M059J (cell line): ENCODE data around the gene HSD17B8. TPM values are rescaled to one million over a fixed set of nuclear protein-coding genes. Genes with fewer than 3 reads are reported as not detected.

ENCODE experiments used
- DNase-seq: peaks from one replicate; pipeline ENCODE4 v3.0.0-alpha.2; 2012; ENCODE audit warnings: low read depth
- total RNA-seq: library from RNA; depleted of rRNA; stranded (reverse); fragments of >200 nt; shearing (Covaris generic); gene quantifications from 2 replicates; pipeline ENCODE4 v1.2.3, GENCODE V29; 2014; rRNA removed

The HSD17B8 gene
- 0.32 TPM in 1 of 2 replicates, not detected in the other for total RNA-seq

DNA sequence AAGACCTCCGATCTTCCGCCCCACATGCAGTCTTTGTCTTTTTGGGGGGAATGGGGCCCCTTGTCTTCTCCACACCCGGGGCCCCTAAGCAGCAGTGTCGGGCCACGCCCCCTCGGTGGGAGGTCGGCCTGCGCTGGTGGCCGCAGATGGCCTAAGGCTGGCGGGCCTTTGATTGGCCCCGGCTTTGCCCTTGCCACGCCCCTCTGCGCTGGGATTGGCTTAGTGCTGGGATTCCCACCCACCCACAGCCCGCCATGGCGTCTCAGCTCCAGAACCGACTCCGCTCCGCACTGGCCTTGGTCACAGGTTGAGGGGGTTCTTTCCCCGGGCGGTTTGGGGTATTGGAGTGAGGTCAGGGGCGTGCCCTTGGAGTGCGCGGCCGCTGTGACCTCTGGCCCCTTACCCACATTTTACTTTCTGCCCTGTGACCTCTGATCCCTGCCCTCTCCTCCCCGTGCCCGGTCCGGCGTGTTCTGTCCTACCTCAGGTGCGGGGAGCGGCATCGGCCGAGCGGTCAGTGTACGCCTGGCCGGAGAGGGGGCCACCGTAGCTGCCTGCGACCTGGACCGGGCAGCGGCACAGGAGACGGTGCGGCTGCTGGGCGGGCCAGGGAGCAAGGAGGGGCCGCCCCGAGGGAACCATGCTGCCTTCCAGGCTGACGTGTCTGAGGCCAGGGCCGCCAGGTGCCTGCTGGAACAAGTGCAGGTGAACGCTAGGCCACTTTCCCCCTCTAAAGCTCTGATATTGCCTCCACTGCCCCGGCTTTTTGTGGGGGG lies at the start of gene HSD17B8:
TSS of gene HSD17B8 (plus strand) at position 241 of the 776 bp plus-strand sequence. CDS start at position 255, 14 bp downstream.
- no peak for DNase-seq

DNA sequence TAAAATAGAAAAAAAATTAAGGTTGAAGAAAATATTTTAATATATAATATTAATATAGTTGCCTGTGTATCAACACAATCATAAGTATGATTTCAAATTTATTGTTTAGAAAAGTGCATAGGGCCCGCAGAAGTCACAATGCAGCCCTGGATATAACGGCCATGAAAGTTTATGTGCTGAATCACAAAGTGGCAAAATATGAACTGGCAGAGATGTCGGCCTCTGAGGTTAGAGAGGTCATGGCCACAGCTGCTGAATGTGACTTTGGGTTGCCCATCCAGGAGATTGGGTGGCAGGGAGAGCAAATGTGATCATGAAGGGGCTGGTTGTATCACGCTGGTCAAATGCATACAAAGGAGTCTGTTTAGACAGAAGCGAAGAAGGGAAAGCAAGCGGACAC lies 47.9 kb upstream of the HSD17B8 start:
- DNase-seq, result no peak

- no peak for DNase-seq
These were observed 47.5 kb upstream of the HSD17B8 start for GRCh38 chr6:33156964-33157363.

- DNase-seq, result no peak
These were observed 44.4 kb upstream of the HSD17B8 start for GRCh38 chr6:33160096-33160495.

GRCh38 chr6:33160728-33161344 lies 43.6 kb upstream of the HSD17B8 start:
- peak; percentile 99 for DNase-seq

GRCh38 chr6:33161354-33162331 lies 42.8 kb upstream of the HSD17B8 start:
- DNase-seq, result peak; percentile 70

DNA sequence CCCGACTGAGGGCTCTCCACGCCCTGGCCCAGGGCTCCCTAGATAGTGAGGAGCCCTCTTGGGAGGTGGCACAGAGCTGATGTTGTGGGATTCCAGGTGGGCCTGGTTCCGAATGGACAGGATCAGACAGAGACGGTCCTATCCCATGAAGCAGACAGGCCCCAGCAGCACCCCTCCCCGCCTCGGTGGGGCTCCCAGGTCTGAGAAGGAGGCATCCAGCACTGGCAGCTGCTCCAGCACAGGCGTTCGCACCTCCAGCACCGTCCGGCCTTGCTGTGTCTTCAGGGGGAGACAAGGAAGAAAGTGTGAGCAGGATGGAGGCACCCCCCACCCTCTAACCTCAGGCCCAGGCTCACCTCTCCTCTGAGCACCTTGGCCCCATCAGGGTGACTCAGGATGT lies 40.9 kb upstream of the HSD17B8 start:
- no peak for DNase-seq

DNA sequence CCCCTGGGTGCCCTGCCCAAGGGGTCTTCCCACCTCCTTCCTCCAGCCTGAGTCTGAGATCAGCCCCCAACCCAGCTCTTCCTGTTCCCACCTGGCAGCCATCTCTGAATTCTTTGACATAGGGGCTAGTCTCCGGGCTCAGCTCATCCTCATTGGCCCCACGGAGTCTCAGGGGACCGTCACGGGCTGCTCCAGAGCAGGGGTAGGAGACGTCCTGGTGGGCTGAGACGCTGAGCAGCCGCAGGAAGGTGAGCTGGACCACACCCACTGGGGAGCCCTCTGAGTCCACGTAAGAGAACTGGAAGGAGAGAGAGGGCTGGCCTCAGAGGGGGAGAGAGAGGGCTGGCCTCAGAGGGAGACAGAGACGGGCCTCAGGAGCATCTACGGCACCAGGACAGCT lies 40.3 kb upstream of the HSD17B8 start:
- DNase-seq, result no peak

DNA sequence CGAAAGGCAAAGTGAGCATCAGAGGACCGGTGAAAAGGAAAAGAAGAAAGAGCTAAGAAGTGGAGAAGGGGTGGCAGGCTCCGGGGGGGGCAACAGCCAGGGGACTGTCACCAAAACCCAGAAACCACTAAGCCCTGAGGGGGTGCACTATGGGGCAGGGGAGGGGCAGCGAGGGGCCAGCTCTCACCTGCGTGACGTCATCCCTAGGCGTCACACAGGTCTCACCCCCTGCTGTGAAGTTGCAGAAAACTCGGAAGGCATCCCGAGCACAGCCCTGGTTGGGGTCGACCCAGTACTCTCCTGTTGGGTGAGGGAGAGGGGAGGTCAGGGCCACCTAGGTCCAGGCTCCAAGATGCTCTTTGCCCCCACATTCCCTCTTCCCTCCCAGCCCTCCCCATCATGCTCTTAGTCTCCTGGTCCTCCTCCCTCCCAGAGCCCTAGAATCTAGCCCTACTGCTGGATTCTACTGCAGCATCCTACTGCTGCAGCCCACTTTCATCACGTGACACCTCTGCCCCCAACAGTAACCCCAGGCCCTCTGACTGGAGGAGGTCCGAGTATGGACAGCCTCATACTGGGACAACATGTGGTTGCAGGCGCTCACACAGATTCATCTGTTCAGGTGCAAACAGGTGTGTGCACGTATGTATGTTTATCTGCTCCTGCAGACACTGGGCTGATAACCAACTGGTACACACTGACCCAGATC lies 39.6 kb upstream of the HSD17B8 start:
- no peak for DNase-seq

DNA sequence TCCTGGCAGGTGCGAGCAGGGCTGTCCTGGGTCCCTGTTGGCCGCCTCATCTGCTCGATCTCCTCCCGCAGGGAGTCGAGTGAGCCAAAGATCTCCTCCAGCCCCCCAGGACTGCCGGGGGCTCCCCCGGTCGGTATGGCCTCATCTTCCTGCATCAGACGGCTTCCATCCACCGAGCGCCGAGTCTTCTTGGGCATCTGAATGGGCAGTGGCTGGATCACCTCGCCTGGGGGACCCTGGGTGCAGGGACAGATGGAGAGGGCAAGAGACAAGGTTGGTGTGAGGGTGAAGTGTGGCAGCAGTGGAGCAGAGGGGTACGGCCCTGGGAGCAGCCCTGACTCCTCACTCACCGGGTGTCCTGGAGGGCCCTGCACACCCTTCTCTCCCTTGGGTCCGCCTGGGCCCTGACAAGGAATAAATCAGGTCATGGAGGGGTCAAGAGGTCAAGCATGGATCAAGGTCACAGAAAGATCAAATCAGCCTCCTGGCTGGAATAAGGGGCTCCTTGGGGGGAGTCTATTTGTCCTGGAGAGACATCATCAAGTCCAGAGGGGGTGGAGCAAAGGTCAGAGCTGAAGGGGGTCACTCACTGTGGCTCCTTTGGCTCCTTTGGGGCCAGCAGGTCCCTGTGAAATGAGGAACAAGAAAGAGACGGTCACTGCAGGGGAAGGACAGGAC lies 38.7 kb upstream of the HSD17B8 start:
- DNase-seq, result no peak

GRCh38 chr6:33166363-33166762 lies 38.1 kb upstream of the HSD17B8 start:
- DNase-seq, result no peak

GRCh38 chr6:33166811-33167210 lies 37.6 kb upstream of the HSD17B8 start:
- no peak for DNase-seq

DNA sequence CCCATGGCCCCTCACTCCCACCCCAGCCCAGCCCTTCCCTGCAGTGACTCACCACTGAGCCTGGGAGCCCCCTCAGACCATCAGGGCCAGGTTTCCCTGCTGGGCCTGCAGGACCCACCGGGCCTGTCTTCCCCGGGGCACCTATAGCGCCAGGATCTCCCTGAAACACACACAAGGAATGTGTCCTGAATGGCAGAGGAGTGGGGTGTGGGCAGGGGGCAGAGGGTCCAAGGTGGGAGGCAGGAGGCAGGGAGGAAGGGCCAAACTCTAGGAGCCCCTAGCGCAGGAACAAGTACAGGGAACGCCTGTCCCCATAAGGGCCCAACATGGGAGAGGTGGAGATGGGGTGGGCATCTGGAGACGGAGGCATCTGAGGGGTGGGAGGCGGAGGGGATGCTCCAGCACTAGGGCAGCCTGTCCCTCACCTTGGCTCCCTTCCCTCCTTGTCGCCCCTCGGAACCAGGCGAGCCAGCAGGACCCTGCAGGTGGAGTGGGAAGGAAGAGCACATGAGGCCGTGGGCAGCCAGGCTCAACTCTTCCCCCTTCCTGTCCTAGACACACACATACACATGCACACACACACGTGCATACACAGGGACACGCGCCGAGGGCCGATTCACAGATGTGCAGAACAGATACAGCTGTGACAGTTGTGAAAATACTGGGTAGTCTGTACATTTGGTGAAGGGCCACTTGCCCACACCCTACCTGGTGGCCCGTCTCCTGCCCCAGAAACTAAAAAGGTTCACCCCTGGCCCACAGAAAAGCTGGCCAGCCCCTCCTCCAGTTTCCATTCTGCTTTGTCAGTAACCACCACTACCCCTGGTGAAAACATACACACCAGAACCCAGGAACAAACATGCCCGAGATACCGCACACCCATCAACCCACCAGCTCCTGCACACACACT lies 36.8 kb upstream of the HSD17B8 start:
- no peak for DNase-seq

DNA sequence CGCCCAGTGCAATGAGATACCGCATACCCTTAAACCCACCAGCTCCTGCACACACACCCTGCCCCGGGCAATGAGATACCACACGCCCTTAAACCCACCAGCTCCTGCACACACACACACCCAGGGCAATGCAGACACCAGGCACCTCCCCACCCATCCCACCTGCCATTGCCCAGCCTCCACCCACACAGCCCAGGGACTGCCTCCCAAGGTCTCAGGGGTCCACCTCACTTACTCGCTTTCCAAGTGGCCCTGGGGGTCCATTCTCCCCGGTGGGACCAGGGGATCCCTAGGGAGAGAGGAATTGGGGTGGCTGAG lies 36.2 kb upstream of the HSD17B8 start:
- DNase-seq, result no peak

DNA sequence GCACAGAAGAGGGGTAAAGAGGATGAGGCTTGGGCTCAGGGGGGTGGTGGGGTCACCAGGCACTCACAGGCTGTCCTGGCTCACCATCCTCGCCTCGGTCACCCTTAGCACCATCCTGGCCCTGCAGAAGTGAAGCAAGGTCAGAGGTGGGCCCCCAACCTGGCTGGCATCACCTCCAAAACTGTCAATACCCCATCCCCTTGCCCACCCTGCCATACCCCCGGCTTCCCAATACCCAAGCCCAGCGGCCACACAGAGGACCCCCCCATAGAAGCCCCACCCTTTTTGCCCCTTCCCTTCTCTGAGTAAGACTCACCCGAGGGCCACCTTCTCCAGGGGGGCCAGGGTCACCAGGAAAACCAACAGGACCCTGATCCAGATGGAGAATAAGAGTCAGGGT lies 35.8 kb upstream of the HSD17B8 start:
- DNase-seq, result no peak

DNA sequence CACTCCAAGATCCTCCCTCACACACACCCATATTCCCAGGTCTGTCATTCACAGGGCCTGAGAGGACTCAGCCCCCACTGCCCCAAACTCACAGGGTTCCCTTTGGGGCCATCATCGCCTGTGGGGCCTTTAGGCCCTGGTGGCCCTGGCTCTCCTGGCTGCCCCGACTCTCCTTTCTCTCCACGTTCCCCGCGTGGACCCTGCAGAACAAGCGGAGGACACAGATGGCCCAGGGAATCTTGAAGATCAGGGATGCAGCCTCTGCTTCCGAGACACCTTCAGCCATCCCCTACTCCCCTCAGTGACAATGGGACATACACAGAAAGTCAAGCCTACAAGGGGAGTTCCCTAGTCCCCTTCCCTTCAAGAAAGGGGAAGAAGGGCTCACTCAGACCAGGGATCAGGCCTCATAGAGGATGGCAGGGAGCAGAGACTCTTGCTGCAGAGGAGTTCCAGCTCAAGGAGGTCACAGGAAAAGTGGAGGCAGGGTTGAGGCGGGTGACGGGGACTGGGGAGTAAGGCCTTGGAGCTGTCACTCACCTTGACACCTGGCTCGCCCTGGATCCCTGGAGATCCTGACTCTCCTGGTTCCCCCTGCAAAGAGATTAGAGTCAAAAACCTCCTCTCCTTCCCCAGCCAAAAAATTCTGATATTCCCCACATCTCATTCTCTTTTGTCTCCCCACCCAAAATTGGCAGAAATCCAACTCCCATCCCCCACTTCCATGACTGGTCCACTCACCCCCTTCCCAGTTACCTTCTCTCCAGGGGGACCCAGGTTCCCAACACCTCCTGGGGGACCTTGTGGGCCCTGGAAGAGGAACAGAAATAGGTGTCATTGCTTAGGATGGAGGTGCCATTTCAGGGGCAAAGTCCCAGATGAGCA lies 34.9 kb upstream of the HSD17B8 start:
- no peak for DNase-seq

GRCh38 chr6:33170176-33171015 lies 34.1 kb upstream of the HSD17B8 start:
- DNase-seq, result no peak
